ENCODE results near the gene TRPM2.

Gene TRPM2

GRCh38 chr21:44464351-44464750 lies 110.9 kb downstream of the TRPM2 start:
- DNase-seq (ENCODE audit: insufficient read length, low spot score) (no peak), FAIRE-seq (no peak)
- TF ChIP-seq CTCF (IDR thresholded peaks at IDR 0.05; ENCODE audit: insufficient read depth, missing control alignments) = no peak

GRCh38 chr21:44466351-44466954 lies 113.0 kb downstream of the TRPM2 start:
- TF ChIP-seq CTCF (IDR thresholded peaks at IDR 0.05; ENCODE audit: insufficient read depth, missing control alignments) = no peak
- FAIRE-seq = no peak
- DNase-seq (ENCODE audit: insufficient read length, low spot score) = no peak

GRCh38 chr21:44466996-44467858 lies 113.8 kb downstream of the TRPM2 start:
- no peak for DNase-seq (ENCODE audit: insufficient read length, low spot score)
- no peak for FAIRE-seq
- no peak for TF ChIP-seq CTCF (IDR thresholded peaks at IDR 0.05; ENCODE audit: insufficient read depth, missing control alignments)

- FAIRE-seq = no peak
- TF ChIP-seq CTCF (IDR thresholded peaks at IDR 0.05; ENCODE audit: insufficient read depth, missing control alignments) = no peak
- no peak for DNase-seq (ENCODE audit: insufficient read length, low spot score)
Measured at GRCh38 chr21:44467859-44468195, 114.4 kb downstream of the TRPM2 start.

GRCh38 chr21:44471341-44471740 lies 117.9 kb downstream of the TRPM2 start:
- FAIRE-seq = no peak
- no peak for TF ChIP-seq CTCF (IDR thresholded peaks at IDR 0.05; ENCODE audit: insufficient read depth, missing control alignments)

GRCh38 chr21:44471996-44472395 lies 118.6 kb downstream of the TRPM2 start:
- no peak for TF ChIP-seq CTCF (IDR thresholded peaks at IDR 0.05; ENCODE audit: insufficient read depth, missing control alignments)
- DNase-seq (ENCODE audit: insufficient read length, low spot score) (no peak), FAIRE-seq (no peak)

More at GRCh38 chr21:44471341-44471740, 117.9 kb downstream of the TRPM2 start:
- DNase-seq (ENCODE audit: insufficient read length, low spot score) = no peak
